Common myeloid progenitor, CD34-positive (primary cell): ENCODE measurements around the gene FTO.

Experiments used
- CTCF ChIA-PET: fragments of 350-600 bp; sonication (Branson Sonifier 250); formaldehyde crosslinking; loops from one replicate; lab custom pipeline; 2021; ENCODE audit warnings: antibody characterized with exemption; lab: Charles Lee
- POLR2A ChIA-PET: fragments of 350-600 bp; sonication (Branson Sonifier 250); formaldehyde crosslinking; loops from one replicate; lab custom pipeline; 2021; ENCODE audit warnings: antibody characterized with exemption; lab: Charles Lee
- DNase-seq, 3 donors: peaks; one replicate each; pipeline versions ENCODE4 v3.0.0 to v3.0.0-alpha.2; 2013
- H3K27ac ChIP-seq, 2 experiments: 1 replicate in 1 of 2; 2 replicates in 1 of 2; pipeline ENCODE4 v1.7.0; 2013; ENCODE audit warnings: inconsistent platforms in 2 of 2, low read length in 2 of 2, mild to moderate bottlenecking in 2 of 2, low read depth in 1 of 2, moderate library complexity in 1 of 2; ENCODE audit not compliant: severe bottlenecking in 2 of 2, insufficient read depth in 1 of 2, poor library complexity in 1 of 2
- H3K27me3 ChIP-seq, 5 experiments: replicated peaks in 2 of 5; 1 replicate in 3 of 5; 2 replicates in 2 of 5; pipeline versions ENCODE4 v1.6.1 to v1.7.0; 2013; ENCODE audit warnings: low read length in 4 of 5, mild to moderate bottlenecking in 2 of 5, moderate library complexity in 2 of 5, inconsistent platforms in 1 of 5; ENCODE audit not compliant: insufficient read depth in 5 of 5, control insufficient read depth in 4 of 5
- H3K36me3 ChIP-seq, 4 experiments: 1 replicate in 2 of 4; 2 replicates in 2 of 4; pipeline versions ENCODE4 v1.6.1 to v1.7.0; 2013; ENCODE audit warnings: low read length in 3 of 4, control low read depth in 1 of 4, mild to moderate bottlenecking in 1 of 4; ENCODE audit not compliant: control insufficient read depth in 4 of 4, insufficient read depth in 4 of 4
- H3K4me1 ChIP-seq, 4 experiments: 1 replicate in 3 of 4; 2 replicates in 1 of 4; pipeline versions ENCODE4 v1.6.1 to v1.7.1; 2013; ENCODE audit warnings: low read length in 3 of 4, mild to moderate bottlenecking in 3 of 4, control low read depth in 1 of 4, inconsistent platforms in 1 of 4, moderate library complexity in 1 of 4; ENCODE audit not compliant: control insufficient read depth in 4 of 4, insufficient read depth in 4 of 4; ENCODE audit errors: control extremely low read depth in 1 of 4
- H3K4me3 ChIP-seq, 7 experiments: 1 replicate in 4 of 7; 2 replicates in 3 of 7; pipeline versions ENCODE4 v1.5.1 to v1.7.0; 2013; ENCODE audit warnings: mild to moderate bottlenecking in 7 of 7, low read length in 6 of 7, moderate library complexity in 6 of 7, inconsistent platforms in 2 of 7, low read depth in 2 of 7, control low read depth in 1 of 7; ENCODE audit not compliant: insufficient read depth in 4 of 7, control insufficient read depth in 1 of 7; ENCODE audit errors: extremely low read depth in 1 of 7
- H3K9me3 ChIP-seq, 5 experiments: 1 replicate in 4 of 5; 2 replicates in 1 of 5; pipeline versions ENCODE4 v1.6.1 to v1.7.1; 2013; ENCODE audit warnings: low read length in 4 of 5, mild to moderate bottlenecking in 2 of 5, inconsistent platforms in 1 of 5, low read depth in 1 of 5, moderate library complexity in 1 of 5; ENCODE audit not compliant: control insufficient read depth in 4 of 5, insufficient read depth in 2 of 5; ENCODE audit errors: control extremely low read depth in 1 of 5
- WGBS: methylation state at CpG from one replicate; pipeline ENCODE4 v1.1.5; 2013; ENCODE audit not compliant: insufficient coverage; 5-methylcytosine and 5-hydroxymethylcytosine counted together

FTO gene

GRCh38 chr16:53876811-53877210 lies 172.9 kb downstream of the FTO start:
- ChIA-PET POLR2A (no interaction called here), CTCF (no interaction called here)
- Histone ChIP-seq H3K4me3 (no peak overlapping the region), H3K9me3 (no peaks in the 10 kb centered on the region), H3K27ac (no peak overlapping the region), H3K36me3 (peaks cover 7 to 18% (median 10%) of the 10 kb centered on the region in 4 experiments), H3K27me3 (no peaks in the 10 kb centered on the region), H3K4me1 (peaks cover 0 to 5% (median 0%) of the 10 kb centered on the region in 4 experiments)
- WGBS: 90% methylated on average over 3 of the region's 5 CpGs
- DNase-seq: no peak

GRCh38 chr16:53878216-53878615 lies 174.3 kb downstream of the FTO start:
- H3K4me1 ChIP-seq: no peaks in the 10 kb centered on the region
- no peak for DNase-seq
- WGBS: 100% methylated on average over 3 of the region's 4 CpGs
- CTCF ChIA-PET: interaction anchor here (0.6 to 1.7 kb wide), 3 partner anchors 11 to 134 kb away, joined by 3 to 5 read pairs (median 4); no protein-coding TSS in a partner anchor
- H3K4me3 ChIP-seq: no peak overlapping the region
- peaks cover 7 to 22% (median 13%) of the 10 kb centered on the region in 4 experiments for H3K36me3 ChIP-seq
- POLR2A ChIA-PET: no interaction called here
- no peaks in the 10 kb centered on the region for H3K9me3 ChIP-seq
- no peaks in the 10 kb centered on the region for H3K27me3 ChIP-seq
- no peak overlapping the region for H3K27ac ChIP-seq

- no peak overlapping the region for H3K27ac ChIP-seq
- H3K4me3 ChIP-seq: no peak overlapping the region
- ChIA-PET POLR2A (interaction anchor here (0.7 kb wide), 1 partner anchor 857 kb away, joined by 3 read pairs; no protein-coding TSS in a partner anchor), CTCF (no interaction called here)
- no peaks in the 10 kb centered on the region for H3K9me3 ChIP-seq
- no peaks in the 10 kb centered on the region for H3K4me1 ChIP-seq
- no peaks in the 10 kb centered on the region for H3K27me3 ChIP-seq
- no peak for DNase-seq
- WGBS: 100% methylated on average over 1 of the region's 2 CpGs
- peaks cover 7 to 21% (median 12%) of the 10 kb centered on the region in 4 experiments for H3K36me3 ChIP-seq
Measured at GRCh38 chr16:53881371-53881770, 177.4 kb downstream of the FTO start.

- peaks cover 0 to 2% (median 0%) of the 10 kb centered on the region in 5 experiments for H3K9me3 ChIP-seq
- H3K36me3 ChIP-seq: peaks cover 4 to 21% (median 12%) of the 10 kb centered on the region in 4 experiments
- ChIA-PET POLR2A (no interaction called here), CTCF (no interaction called here)
- 100% methylated on average over 1 of the region's 1 CpG for WGBS
- no peak overlapping the region for H3K27ac ChIP-seq
- H3K4me3 ChIP-seq: no peak overlapping the region
- no peaks in the 10 kb centered on the region for H3K4me1 ChIP-seq
- DNase-seq: no peak
- no peaks in the 10 kb centered on the region for H3K27me3 ChIP-seq
Measured at GRCh38 chr16:53882310-53882709, 178.4 kb downstream of the FTO start.

- ChIA-PET CTCF (interaction anchor here (0.5 kb wide), 1 partner anchor 40 kb away, joined by 3 read pairs; no protein-coding TSS in a partner anchor), POLR2A (no interaction called here)
- Histone ChIP-seq H3K27ac (no peak overlapping the region), H3K27me3 (no peaks in the 10 kb centered on the region), H3K9me3 (peaks cover 0 to 2% (median 0%) of the 10 kb centered on the region in 5 experiments), H3K4me1 (no peaks in the 10 kb centered on the region), H3K36me3 (peaks cover 12 to 31% (median 17%) of the 10 kb centered on the region in 4 experiments), H3K4me3 (no peak overlapping the region)
- 100% methylated on average over 4 of the region's 4 CpGs for WGBS
- no peak for DNase-seq
Measured at GRCh38 chr16:53884748-53885147, 180.8 kb downstream of the FTO start.

GRCh38 chr16:53886482-53887378 lies 182.8 kb downstream of the FTO start:
- ChIA-PET POLR2A (no interaction called here), CTCF (interaction anchor here (1.2 kb wide), 1 partner anchor 40 kb away, joined by 5 read pairs; no protein-coding TSS in a partner anchor)
- 100% methylated on average over 3 of the region's 7 CpGs for WGBS
- Histone ChIP-seq H3K36me3 (peaks cover 5 to 25% (median 12%) of the 10 kb centered on the region in 4 experiments), H3K9me3 (peaks cover 0 to 2% (median 0%) of the 10 kb centered on the region in 5 experiments), H3K4me3 (no peak overlapping the region), H3K27me3 (no peaks in the 10 kb centered on the region), H3K4me1 (no peaks in the 10 kb centered on the region), H3K27ac (no peak overlapping the region)
- DNase-seq: no peak

GRCh38 chr16:53888222-53888621 lies 184.3 kb downstream of the FTO start:
- Histone ChIP-seq H3K27me3 (no peaks in the 10 kb centered on the region), H3K4me3 (no peak overlapping the region), H3K4me1 (peaks cover 0 to 5% (median 2%) of the 10 kb centered on the region in 4 experiments), H3K36me3 (peaks cover 5 to 14% (median 12%) of the 10 kb centered on the region in 4 experiments), H3K9me3 (peaks cover 0 to 2% (median 0%) of the 10 kb centered on the region in 5 experiments), H3K27ac (no peak overlapping the region)
- POLR2A ChIA-PET: no interaction called here
- no peak for DNase-seq
- CTCF ChIA-PET: interaction anchor here (1.2 kb wide), 1 partner anchor 41 kb away, joined by 5 read pairs; no protein-coding TSS in a partner anchor
- WGBS: 100% methylated on average over 2 of the region's 3 CpGs
